Epithelial cell of proximal tubule (primary cell): ENCODE measurements around the gene ITGB3. TPM values are rescaled to one million over a fixed set of nuclear protein-coding genes. Genes with fewer than 3 reads are reported as not detected.

Experiments used
- DNase-seq: peaks from one replicate; pipeline ENCODE4 v3.0.0-alpha.2; 2011; ENCODE audit warnings: low read depth
- H3K4me3 ChIP-seq: 2 replicates; pipeline ENCODE4 v1.5.1; 2011; ENCODE audit warnings: low read depth, mild to moderate bottlenecking, low read length
- CTCF ChIP-seq: conservative IDR thresholded peaks from 2 replicates; pipeline ENCODE4 v1.5.1; 2012; ENCODE audit warnings: low read depth, mild to moderate bottlenecking, low read length
- total RNA-seq: library from RNA; depleted of rRNA; stranded (reverse); fragments of >200 nt; gene quantifications from 2 replicates; pipeline ENCODE4 v1.2.3, GENCODE V29; 2015

ITGB3 gene
- total RNA-seq, 1 donor from 2014 or later = 181 TPM

DNA sequence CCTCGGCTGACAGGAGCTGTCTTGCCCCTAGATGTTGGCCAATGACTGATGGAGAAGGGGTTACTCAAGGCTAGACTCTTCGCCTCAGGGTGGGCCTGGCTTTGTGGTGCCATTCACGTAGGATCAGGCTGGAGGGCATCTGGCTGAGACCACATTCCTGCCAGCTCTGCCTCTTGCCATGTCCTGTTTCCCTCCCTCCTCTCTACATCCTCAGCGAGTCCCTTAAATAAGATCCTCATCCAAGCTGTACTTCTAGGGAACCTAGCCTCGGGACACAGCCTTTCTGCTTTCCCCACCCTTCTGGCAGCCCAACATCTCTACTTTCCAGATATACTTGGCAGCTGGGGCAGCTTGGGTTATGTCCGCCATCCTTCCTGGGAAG, 42.2 kb downstream of the ITGB3 start:
- no peak for TF ChIP-seq CTCF
- DNase-seq = no peak
- H3K4me3 ChIP-seq = no peak overlapping the region

GRCh38 chr17:47297661-47298400, 44.2 kb downstream of the ITGB3 start:
- no peak for TF ChIP-seq CTCF
- DNase-seq = no peak
- H3K4me3 ChIP-seq = no peak overlapping the region

DNA sequence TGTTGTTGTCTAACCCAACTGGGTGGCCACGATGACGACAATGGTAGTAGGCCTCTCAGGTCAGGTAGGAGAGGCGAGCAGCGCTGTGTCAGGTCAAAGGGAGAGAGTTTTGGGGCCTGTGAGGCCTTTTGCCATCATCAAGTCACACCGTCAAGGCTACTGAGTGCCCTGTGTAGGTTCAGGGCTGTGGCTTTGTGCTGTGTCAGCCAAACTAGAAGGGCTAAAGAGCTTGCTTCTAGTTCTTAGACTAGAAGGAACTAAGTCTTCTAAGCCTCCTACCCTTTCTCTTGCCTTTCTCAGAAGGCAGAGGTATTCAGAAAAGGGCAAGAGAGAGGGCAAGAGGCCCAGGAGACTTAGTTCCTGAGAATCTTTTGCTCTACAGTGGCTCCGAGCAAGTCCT, 45.1 kb downstream of the ITGB3 start:
- H3K4me3 ChIP-seq = no peak overlapping the region
- no peak for TF ChIP-seq CTCF
- no peak for DNase-seq

DNA sequence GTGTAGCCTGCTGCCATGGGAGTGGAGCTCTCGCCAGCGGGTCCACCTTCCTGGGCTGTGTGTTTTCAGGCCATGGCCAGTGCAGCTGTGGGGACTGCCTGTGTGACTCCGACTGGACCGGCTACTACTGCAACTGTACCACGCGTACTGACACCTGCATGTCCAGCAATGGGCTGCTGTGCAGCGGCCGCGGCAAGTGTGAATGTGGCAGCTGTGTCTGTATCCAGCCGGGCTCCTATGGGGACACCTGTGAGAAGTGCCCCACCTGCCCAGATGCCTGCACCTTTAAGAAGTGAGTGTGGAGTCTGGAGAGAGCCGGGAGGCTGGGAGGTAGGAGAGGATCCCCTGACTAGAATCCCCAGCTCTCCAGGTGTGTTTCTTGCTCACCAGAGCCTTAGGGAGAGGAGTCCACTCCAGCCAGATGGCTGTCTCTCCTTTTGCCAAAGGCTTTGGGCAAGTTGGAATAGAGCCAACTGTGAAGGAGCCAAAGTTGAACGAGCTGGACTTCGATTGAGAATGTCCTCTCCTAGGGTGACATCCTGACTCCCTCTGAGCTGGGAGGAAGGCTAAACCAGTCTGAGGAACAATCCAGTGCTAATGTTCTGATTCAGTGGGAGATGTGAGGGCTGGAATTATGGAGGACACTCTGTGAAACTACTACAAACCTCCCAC, 45.7 kb downstream of the ITGB3 start:
- DNase-seq = no peak
- TF ChIP-seq CTCF = no peak
- no peak overlapping the region for H3K4me3 ChIP-seq

GRCh38 chr17:47300718-47301117, 47.1 kb downstream of the ITGB3 start:
- no peak for DNase-seq
- TF ChIP-seq CTCF = no peak
- H3K4me3 ChIP-seq = no peak overlapping the region

DNA sequence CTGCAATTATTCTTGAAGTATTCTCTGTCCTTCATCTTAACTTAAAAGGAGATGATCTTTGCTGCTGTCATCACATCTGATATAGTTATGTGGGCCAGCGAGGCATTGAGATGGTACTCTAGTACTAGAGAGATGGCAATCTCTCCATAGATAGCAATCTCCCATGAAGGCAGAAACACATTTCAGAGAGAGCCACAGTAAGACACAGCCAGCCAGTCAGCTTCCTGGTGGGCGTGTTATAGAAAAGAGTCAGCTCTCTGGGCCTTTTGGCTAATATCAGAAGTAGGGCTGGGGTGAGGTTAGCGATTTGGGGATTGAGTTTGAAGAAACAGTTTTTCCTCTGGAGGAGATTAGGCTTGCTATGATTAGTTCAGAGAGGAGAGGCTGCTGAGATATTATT, 47.5 kb downstream of the ITGB3 start:
- no peak for TF ChIP-seq CTCF
- H3K4me3 ChIP-seq = no peak overlapping the region
- DNase-seq = no peak

DNA sequence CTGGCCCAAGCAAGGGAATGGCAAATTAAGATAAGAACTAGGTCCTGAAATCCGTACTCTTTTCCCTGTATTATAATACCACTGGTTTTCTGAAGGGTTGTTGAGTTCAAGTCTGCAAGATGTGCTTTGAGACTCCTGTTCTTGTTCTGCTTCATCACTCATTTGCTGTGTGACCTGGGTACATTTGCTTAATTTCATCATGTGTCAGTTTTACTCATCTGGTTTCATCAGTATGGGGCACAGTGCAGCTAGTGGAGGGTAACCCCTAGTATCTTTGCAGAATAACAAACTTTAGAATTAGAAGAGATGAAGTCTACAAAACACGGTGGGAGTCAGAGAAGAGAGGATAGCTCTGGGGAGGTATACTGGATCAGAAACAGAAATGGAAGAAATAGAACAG, 48.2 kb downstream of the ITGB3 start:
- no peak overlapping the region for H3K4me3 ChIP-seq
- no peak for DNase-seq
- TF ChIP-seq CTCF = no peak
